OCI-LY1 (cell line): ENCODE results near the gene SLC46A1.

ENCODE experiments used
- H2AFZ ChIP-seq: fragments of 200-600 bp; sonication (generic), shearing (Covaris generic); 2 replicates; pipeline ENCODE4 v1.6.0; 2014; ENCODE audit warnings: antibody characterized with exemption, mild to moderate bottlenecking, low read length
- H3F3A ChIP-seq: fragments of 200-600 bp; sonication (generic), shearing (Covaris generic); 2 replicates; pipeline ENCODE4 v1.6.0; 2014; ENCODE audit warnings: mild to moderate bottlenecking, antibody characterized with exemption, low read length, moderate library complexity; ENCODE audit not compliant: insufficient read depth
- H3K27ac ChIP-seq: fragments of 200-600 bp; sonication (generic); 2 replicates; pipeline ENCODE4 v1.5.1; 2014; ENCODE audit warnings: low read length, mixed run types, mild to moderate bottlenecking, low read depth; ENCODE audit not compliant: poor library complexity, severe bottlenecking
- H3K27me3 ChIP-seq: fragments of 200-600 bp; sonication (generic); 2 replicates; pipeline ENCODE4 v1.6.0; 2014; ENCODE audit warnings: antibody characterized with exemption, mild to moderate bottlenecking, low read length, moderate library complexity; ENCODE audit not compliant: insufficient read depth
- H3K36me3 ChIP-seq: fragments of 200-600 bp; sonication (generic); 2 replicates; pipeline ENCODE4 v1.6.1; 2014; ENCODE audit warnings: mild to moderate bottlenecking, antibody characterized with exemption, low read length, moderate library complexity, mixed read lengths; ENCODE audit not compliant: insufficient read depth
- H3K4me1 ChIP-seq: fragments of 200-600 bp; sonication (generic); 2 replicates; pipeline ENCODE4 v1.5.1; 2014; ENCODE audit warnings: mild to moderate bottlenecking, low read length, moderate library complexity; ENCODE audit not compliant: insufficient read depth, severe bottlenecking
- H3K4me2 ChIP-seq: fragments of 200-600 bp; sonication (generic), shearing (Covaris generic); 2 replicates; pipeline ENCODE4 v1.6.1; 2014; ENCODE audit warnings: low read length
- H3K4me3 ChIP-seq: fragments of 200-600 bp; sonication (generic); 2 replicates; pipeline ENCODE4 v1.5.1; 2014; ENCODE audit warnings: low read length, low read depth, mild to moderate bottlenecking, mixed read lengths; ENCODE audit not compliant: poor library complexity, severe bottlenecking
- H3K79me2 ChIP-seq: fragments of 200-600 bp; shearing (Covaris generic); 2 replicates; pipeline ENCODE4 v1.6.1; 2016; ENCODE audit warnings: mixed run types, low read length, mixed read lengths; ENCODE audit not compliant: insufficient read depth
- H3K9ac ChIP-seq: fragments of 200-600 bp; sonication (generic), shearing (Covaris generic); 2 replicates; pipeline ENCODE4 v1.6.1; 2014; ENCODE audit warnings: mild to moderate bottlenecking, low read length, mixed read lengths
- H3K9me2 ChIP-seq: fragments of 200-600 bp; sonication (generic), shearing (Covaris generic); 2 replicates; pipeline ENCODE4 v1.6.1; 2014; ENCODE audit warnings: low read depth, mild to moderate bottlenecking, low read length, mixed read lengths
- H3K9me3 ChIP-seq: fragments of 200-600 bp; shearing (Covaris generic); 2 replicates; pipeline ENCODE4 v1.6.1; 2014; ENCODE audit warnings: low read length, mixed read lengths
- H4K20me1 ChIP-seq: fragments of 200-600 bp; sonication (generic), shearing (Covaris generic); 2 replicates; pipeline ENCODE4 v1.6.0; 2016; ENCODE audit warnings: mild to moderate bottlenecking, low read length; ENCODE audit not compliant: insufficient read depth
- EZH2 ChIP-seq: fragments of 200-600 bp; sonication (generic), shearing (Covaris generic); IDR thresholded peaks from 2 replicates; pipeline ENCODE4 v1.8.0; 2017; ENCODE audit warnings: borderline replicate concordance, mixed run types, mild to moderate bottlenecking, antibody characterized with exemption, low read length, moderate library complexity, mixed read lengths
- TF ChIP-seq, protein P1 (sequence below): fragments of 200-600 bp; sonication (generic), shearing (Covaris generic); IDR thresholded peaks from 2 replicates; pipeline ENCODE4 v1.5.1; 2017; ENCODE audit warnings: mild to moderate bottlenecking, antibody characterized with exemption, low read length, moderate library complexity, mixed read lengths

The SLC46A1 gene

DNA sequence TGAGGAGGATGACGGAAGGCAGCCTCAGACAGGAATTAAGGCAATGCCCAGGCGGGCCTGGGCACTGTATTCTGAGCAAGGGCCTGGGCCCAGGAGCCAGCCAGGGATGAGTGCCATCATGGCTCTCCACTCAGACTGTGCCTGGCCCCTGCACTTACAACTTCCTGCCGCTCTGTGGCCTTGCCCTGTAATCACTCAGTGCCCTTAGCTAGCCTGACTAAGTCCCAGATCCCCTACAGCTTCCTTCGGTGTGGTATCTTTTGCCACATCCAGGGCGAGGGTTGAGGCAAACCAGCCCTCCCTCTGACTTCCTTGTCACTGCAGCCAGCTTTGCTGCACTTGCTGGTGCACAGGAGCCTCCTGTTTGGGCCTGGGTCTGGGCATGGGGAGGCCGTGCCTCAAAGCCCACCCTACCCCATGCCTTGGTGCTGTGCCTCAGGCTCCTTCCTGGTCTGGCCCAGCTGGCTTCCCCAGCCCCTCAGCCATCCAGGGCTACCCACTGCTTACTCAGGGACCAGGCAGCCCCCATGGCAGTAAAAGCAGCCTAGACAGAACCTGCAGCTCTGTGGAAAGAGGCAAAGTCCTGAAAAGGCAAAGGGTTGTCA lies 9.3 kb downstream of the SLC46A1 start:
- Histone ChIP-seq H3K79me2 (no peaks in the 10 kb centered on the region), H3K27ac (no peak overlapping the region), H3K9me2 (no peaks in the 10 kb centered on the region), H3K4me3 (no peak overlapping the region), H3K4me2 (no peak overlapping the region), H3F3A (no peaks in the 10 kb centered on the region), H3K9ac (no peak overlapping the region), H3K36me3 (no peaks in the 10 kb centered on the region), H2AFZ (no peak overlapping the region), H4K20me1 (no peaks in the 10 kb centered on the region), H3K4me1 (no peaks in the 10 kb centered on the region), H3K9me3 (no peaks in the 10 kb centered on the region), H3K27me3 (no peaks in the 10 kb centered on the region)
- TF ChIP-seq EZH2, result no peak
- TF ChIP-seq, protein P1, sequence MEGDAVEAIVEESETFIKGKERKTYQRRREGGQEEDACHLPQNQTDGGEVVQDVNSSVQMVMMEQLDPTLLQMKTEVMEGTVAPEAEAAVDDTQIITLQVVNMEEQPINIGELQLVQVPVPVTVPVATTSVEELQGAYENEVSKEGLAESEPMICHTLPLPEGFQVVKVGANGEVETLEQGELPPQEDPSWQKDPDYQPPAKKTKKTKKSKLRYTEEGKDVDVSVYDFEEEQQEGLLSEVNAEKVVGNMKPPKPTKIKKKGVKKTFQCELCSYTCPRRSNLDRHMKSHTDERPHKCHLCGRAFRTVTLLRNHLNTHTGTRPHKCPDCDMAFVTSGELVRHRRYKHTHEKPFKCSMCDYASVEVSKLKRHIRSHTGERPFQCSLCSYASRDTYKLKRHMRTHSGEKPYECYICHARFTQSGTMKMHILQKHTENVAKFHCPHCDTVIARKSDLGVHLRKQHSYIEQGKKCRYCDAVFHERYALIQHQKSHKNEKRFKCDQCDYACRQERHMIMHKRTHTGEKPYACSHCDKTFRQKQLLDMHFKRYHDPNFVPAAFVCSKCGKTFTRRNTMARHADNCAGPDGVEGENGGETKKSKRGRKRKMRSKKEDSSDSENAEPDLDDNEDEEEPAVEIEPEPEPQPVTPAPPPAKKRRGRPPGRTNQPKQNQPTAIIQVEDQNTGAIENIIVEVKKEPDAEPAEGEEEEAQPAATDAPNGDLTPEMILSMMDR, result no peak

DNA sequence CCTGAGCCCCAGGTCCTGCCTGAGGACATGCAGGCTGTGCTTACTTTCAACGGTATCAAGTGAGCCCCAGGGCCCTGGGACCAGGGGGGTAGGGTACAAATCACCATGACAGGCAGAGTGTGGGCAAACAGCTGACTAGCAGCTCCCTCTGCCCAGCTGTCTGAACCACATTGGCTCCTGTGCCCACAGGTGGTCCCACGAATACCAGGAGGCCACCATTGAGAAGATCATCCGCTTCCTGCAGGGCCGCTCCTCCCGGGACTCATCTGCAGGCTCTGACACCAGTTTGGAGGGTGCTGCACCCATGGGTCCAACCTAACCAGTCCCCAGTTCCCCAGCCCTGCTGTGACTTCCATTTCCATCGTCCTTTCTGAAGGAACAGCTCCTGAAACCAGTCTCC lies 10.0 kb downstream of the SLC46A1 start:
- Histone ChIP-seq H3K79me2 (no peaks in the 10 kb centered on the region), H3K9ac (no peak overlapping the region), H3K27ac (no peak overlapping the region), H3K4me1 (no peaks in the 10 kb centered on the region), H4K20me1 (no peaks in the 10 kb centered on the region), H2AFZ (no peak overlapping the region), H3F3A (no peaks in the 10 kb centered on the region), H3K4me3 (no peak overlapping the region), H3K9me2 (no peaks in the 10 kb centered on the region), H3K27me3 (no peaks in the 10 kb centered on the region), H3K9me3 (no peaks in the 10 kb centered on the region), H3K4me2 (no peak overlapping the region), H3K36me3 (no peaks in the 10 kb centered on the region)
- TF ChIP-seq, protein P1, result no peak
- TF ChIP-seq EZH2, result no peak

DNA sequence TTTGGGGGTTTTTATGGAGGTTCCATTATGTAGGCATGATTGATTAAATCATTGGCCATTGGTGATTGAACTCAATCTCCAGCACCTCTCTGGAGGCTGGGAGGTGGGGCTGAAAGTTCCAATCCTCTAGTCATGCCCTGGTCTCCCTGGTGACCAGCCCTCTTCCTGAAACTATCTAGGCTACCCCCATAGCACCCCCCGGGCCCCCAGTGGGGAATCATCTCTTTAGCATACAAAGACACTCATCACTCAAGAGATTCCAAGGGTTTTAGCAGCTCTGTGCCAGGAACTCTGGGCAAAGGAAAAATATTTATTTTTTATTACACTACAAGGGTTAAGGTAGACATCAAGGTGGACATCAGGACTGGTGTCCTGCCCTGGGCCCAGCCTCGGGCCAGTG lies 10.6 kb downstream of the SLC46A1 start:
- no peaks in the 10 kb centered on the region for H3K36me3 ChIP-seq
- no peak overlapping the region for H3K9ac ChIP-seq
- H3K27ac ChIP-seq, result no peak overlapping the region
- no peaks in the 10 kb centered on the region for H3F3A ChIP-seq
- no peak overlapping the region for H3K4me3 ChIP-seq
- H3K79me2 ChIP-seq, result no peaks in the 10 kb centered on the region
- H2AFZ ChIP-seq, result no peak overlapping the region
- H3K9me2 ChIP-seq, result no peaks in the 10 kb centered on the region
- H4K20me1 ChIP-seq, result no peaks in the 10 kb centered on the region
- no peak overlapping the region for H3K4me2 ChIP-seq
- TF ChIP-seq, protein P1, result no peak
- no peak for TF ChIP-seq EZH2
- no peaks in the 10 kb centered on the region for H3K4me1 ChIP-seq
- H3K27me3 ChIP-seq, result no peaks in the 10 kb centered on the region
- H3K9me3 ChIP-seq, result no peaks in the 10 kb centered on the region
